Parathyroid adenoma (tissue), 2 donors: ENCODE results near the gene PPP2R3B.
"Not testable (repeated sequence)": the region's sequence is repeated elsewhere in the genome, so short reads cannot be mapped to it uniquely, and the experiment has no call there.

Source experiments
- H2AFZ ChIP-seq: fragments of 300-600 bp; sonication (generic); one replicate; pipeline ENCODE4 v1.7.0; 2017; ENCODE audit warnings: antibody characterized with exemption, mild to moderate bottlenecking
- H3K27ac ChIP-seq: fragments of 300-600 bp; sonication (generic); one replicate; pipeline ENCODE4 v1.7.0; 2017
- H3K27me3 ChIP-seq: fragments of 300-600 bp; sonication (generic); one replicate; pipeline ENCODE4 v1.7.0; 2017; ENCODE audit warnings: low read length; ENCODE audit not compliant: control insufficient read depth, insufficient read depth
- H3K36me3 ChIP-seq: fragments of 300-600 bp; sonication (generic); one replicate; pipeline ENCODE4 v1.7.0; 2017; ENCODE audit warnings: low read length; ENCODE audit not compliant: control insufficient read depth, insufficient read depth
- H3K4me1 ChIP-seq: fragments of 300-600 bp; sonication (generic); one replicate; pipeline ENCODE4 v1.7.0; 2017; ENCODE audit warnings: control low read depth
- H3K4me2 ChIP-seq: fragments of 300-600 bp; sonication (generic); one replicate; pipeline ENCODE4 v1.7.0; 2017; ENCODE audit warnings: low read length
- H3K4me3 ChIP-seq: fragments of 300-600 bp; sonication (generic); one replicate; pipeline ENCODE4 v1.7.0; 2017; ENCODE audit warnings: low read depth, low read length
- H3K79me2 ChIP-seq: fragments of 300-600 bp; sonication (generic); one replicate; pipeline ENCODE4 v1.7.0; 2017; ENCODE audit warnings: control low read depth
- H3K9ac ChIP-seq: fragments of 300-600 bp; sonication (generic); one replicate; pipeline ENCODE4 v1.7.0; 2017; ENCODE audit warnings: mild to moderate bottlenecking
- H3K9me3 ChIP-seq: fragments of 300-600 bp; sonication (generic); one replicate; pipeline ENCODE4 v1.7.0; 2017; ENCODE audit warnings: low read length; ENCODE audit not compliant: control insufficient read depth
- CTCF ChIP-seq: fragments of 300-600 bp; sonication (generic); IDR thresholded peaks from one replicate; pipeline ENCODE4 v1.7.0; 2017; ENCODE audit warnings: antibody characterized with exemption, mild to moderate bottlenecking
- donor health status: primary hyperparathyroidism.

Gene PPP2R3B

GRCh38 chrX:386768-387575, at the start of gene PPP2R3B:
PPP2R3B (minus strand) TSS chrX:386907; CDS start chrX:386691, 216 bp downstream.
- peak within 1 kb of the TSS; percentile 71 for H3K4me2 ChIP-seq
- H3K27ac ChIP-seq: peak within 1 kb of the TSS; percentile 99
- H3K9me3 ChIP-seq: no peaks in the 10 kb centered on the region
- H3K27me3 ChIP-seq: no peaks in the 10 kb centered on the region
- H3K79me2 ChIP-seq: no peaks in the 10 kb centered on the region
- TF ChIP-seq CTCF: no peak
- H3K9ac ChIP-seq: peak within 1 kb of the TSS; percentile 87
- no peaks in the 10 kb centered on the region for H3K4me1 ChIP-seq
- H2AFZ ChIP-seq: peak within 1 kb of the TSS; percentile 96
- H3K4me3 ChIP-seq: peak within 1 kb of the TSS; percentile 100
- H3K36me3 ChIP-seq: no peaks in the 10 kb centered on the region

GRCh38 chrX:435536-436122, 48.9 kb upstream of the PPP2R3B start:
- no peaks in the 10 kb centered on the region for H3K4me1 ChIP-seq
- no peak overlapping the region for H3K9ac ChIP-seq
- no peak overlapping the region for H3K4me3 ChIP-seq
- no peak overlapping the region for H3K4me2 ChIP-seq
- H3K79me2 ChIP-seq: no peaks in the 10 kb centered on the region
- no peak for TF ChIP-seq CTCF
- no peaks in the 10 kb centered on the region for H3K27me3 ChIP-seq
- H3K27ac ChIP-seq: no peak overlapping the region
- H3K36me3 ChIP-seq: no peaks in the 10 kb centered on the region
- H3K9me3 ChIP-seq: no peaks in the 10 kb centered on the region
- H2AFZ ChIP-seq: no peak overlapping the region

GRCh38 chrX:434946-435345, 48.2 kb upstream of the PPP2R3B start:
- Histone ChIP-seq H3K9me3 (no peaks in the 10 kb centered on the region), H3K36me3 (no peaks in the 10 kb centered on the region), H3K9ac (no peak overlapping the region), H3K4me3 (no peak overlapping the region), H3K27me3 (no peaks in the 10 kb centered on the region), H3K4me2 (no peak overlapping the region), H3K27ac (no peak overlapping the region), H3K4me1 (no peaks in the 10 kb centered on the region), H3K79me2 (no peaks in the 10 kb centered on the region), H2AFZ (no peak overlapping the region)
- no peak for TF ChIP-seq CTCF

- Histone ChIP-seq H3K36me3 (no peaks in the 10 kb centered on the region), H3K9me3 (no peaks in the 10 kb centered on the region), H3K79me2 (no peaks in the 10 kb centered on the region), H2AFZ (no peak overlapping the region), H3K4me2 (no peak overlapping the region), H3K4me1 (no peaks in the 10 kb centered on the region), H3K9ac (no peak overlapping the region), H3K27me3 (no peaks in the 10 kb centered on the region), H3K27ac (no peak overlapping the region), H3K4me3 (no peak overlapping the region)
- no peak for TF ChIP-seq CTCF
Observed at GRCh38 chrX:433771-434170, 47.1 kb upstream of the PPP2R3B start.

GRCh38 chrX:432666-433065, 46.0 kb upstream of the PPP2R3B start:
- H3K4me2 ChIP-seq, H3K79me2 ChIP-seq, H3K4me1 ChIP-seq, H3K27me3 ChIP-seq, H3K36me3 ChIP-seq, H3K9ac ChIP-seq, H2AFZ ChIP-seq, H3K4me3 ChIP-seq, H3K27ac ChIP-seq, H3K9me3 ChIP-seq: not testable (repeated sequence)
